H1 (cell line): ENCODE data around the gene PIWIL1. TPM values are rescaled to one million over a fixed set of nuclear protein-coding genes. Genes with fewer than 3 reads are reported as not detected.

ENCODE experiments used
- CHD1 ChIP-seq: IDR thresholded peaks from 2 replicates; pipeline ENCODE4 v1.6.1; 2012; ENCODE audit warnings: low read depth, low read length, improper control_type of control experiment
- CHD7 ChIP-seq: fragments of 300-600 bp; sonication (generic); IDR thresholded peaks from 2 replicates; pipeline ENCODE4 v1.7.1; 2012; ENCODE audit warnings: low read length, moderate library complexity, mild to moderate bottlenecking, inconsistent platforms; ENCODE audit not compliant: insufficient replicate concordance
- GTF2F1 ChIP-seq: IDR thresholded peaks from 2 replicates; pipeline ENCODE4 v1.6.1; 2012; ENCODE audit warnings: low read depth, low read length, improper control_type of control experiment, borderline replicate concordance
- HDAC2 ChIP-seq, 2 experiments: fragments of 300-600 bp in 1 of 2; sonication (generic) in 1 of 2; IDR thresholded peaks; 2 replicates each; pipeline ENCODE4 v1.6.1; 2011 to 2012; ENCODE audit warnings: low read depth in 2 of 2, low read length in 2 of 2, mild to moderate bottlenecking in 2 of 2, moderate library complexity in 2 of 2, borderline replicate concordance in 1 of 2, inconsistent platforms in 1 of 2
- SIRT6 ChIP-seq: IDR thresholded peaks from one replicate; pipeline ENCODE4 v1.7.1; 2012; ENCODE audit warnings: low read length, inconsistent platforms
- SRF ChIP-seq: IDR thresholded peaks from 2 replicates; pipeline ENCODE4 v1.6.1; 2011; ENCODE audit warnings: mild to moderate bottlenecking, low read depth, low read length, moderate library complexity
- TEAD4 ChIP-seq: IDR thresholded peaks from 2 replicates; pipeline ENCODE4 v1.6.1; 2012; ENCODE audit warnings: low read depth, low read length, inconsistent platforms, mixed read lengths
- polyA plus RNA-seq, 7 experiments: library from polyadenylated mRNA; depleted of rRNA in 3 of 7; stranded (reverse) in 5 of 7; unstranded in 2 of 7; fragments of >200 nt in 5 of 7; fragments of 200-250 nt in 2 of 7; gene quantifications; 1 replicate in 5 of 7; 2 replicates in 1 of 7; 4 replicates in 1 of 7; pipeline versions ENCODE4 v1.2.1 to v1.2.3, GENCODE V29; 2011 to 2013; ENCODE audit warnings: missing spikeins in 2 of 7, mixed read lengths in 2 of 7
- total RNA-seq: library from RNA; stranded (reverse); fragmentation: NEBNext Ultra II Directional; extraction: Animal tissue kit (Norgen Biotek cat#: 25700); gene quantifications from 2 replicates; pipeline ENCODE4 v1.2.1, GENCODE V29; 2021
- TF ChIP-seq, protein P1 (sequence below): IDR thresholded peaks from 2 replicates; pipeline ENCODE4 v1.6.1; 2011; ENCODE audit warnings: low read depth, mild to moderate bottlenecking, low read length; ENCODE audit not compliant: insufficient read depth

The PIWIL1 gene
- total and polyA plus RNA-seq, 2 of the 8 experiments (the other 6 are each of a cell fraction or from before 2014, with no cell fraction given): not detected

- TF ChIP-seq CHD7 (no peak), GTF2F1 (no peak), HDAC2 (IDR thresholded peaks at IDR 0.05; ENCODE audit: borderline replicate concordance in 1 of 2, low read depth in 2 of 2, low read length in 2 of 2) (no peak), CHD1 (no peak), TEAD4 (no peak), SIRT6 (no peak), SRF (no peak)
- TF ChIP-seq, protein P1, sequence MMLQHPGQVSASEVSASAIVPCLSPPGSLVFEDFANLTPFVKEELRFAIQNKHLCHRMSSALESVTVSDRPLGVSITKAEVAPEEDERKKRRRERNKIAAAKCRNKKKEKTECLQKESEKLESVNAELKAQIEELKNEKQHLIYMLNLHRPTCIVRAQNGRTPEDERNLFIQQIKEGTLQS: no peak
These were observed 67.6 kb downstream of the PIWIL1 start (continued) for GRCh38 chr12:130405332-130405731.
